Muscle of arm (tissue), 12 donors: ENCODE measurements around the gene PRR4. TPM values are rescaled to one million over a fixed set of nuclear protein-coding genes. Genes with fewer than 3 reads are reported as not detected.

ENCODE experiments used
- DNase-seq: peaks from one replicate; pipeline ENCODE4 v3.0.0-alpha.2; 2013
- polyA plus RNA-seq, 12 donors: library from polyadenylated mRNA; unstranded; fragments of 120-200 nt; gene quantifications; one replicate each; pipeline ENCODE4 v1.2.1, GENCODE V29; 2013; ENCODE audit not compliant: insufficient read length in 12 of 12

Gene PRR4
- polyA plus RNA-seq, 12 donors: 2.3 to 9.4 (median 4.3) TPM; not detected in 2

DNA sequence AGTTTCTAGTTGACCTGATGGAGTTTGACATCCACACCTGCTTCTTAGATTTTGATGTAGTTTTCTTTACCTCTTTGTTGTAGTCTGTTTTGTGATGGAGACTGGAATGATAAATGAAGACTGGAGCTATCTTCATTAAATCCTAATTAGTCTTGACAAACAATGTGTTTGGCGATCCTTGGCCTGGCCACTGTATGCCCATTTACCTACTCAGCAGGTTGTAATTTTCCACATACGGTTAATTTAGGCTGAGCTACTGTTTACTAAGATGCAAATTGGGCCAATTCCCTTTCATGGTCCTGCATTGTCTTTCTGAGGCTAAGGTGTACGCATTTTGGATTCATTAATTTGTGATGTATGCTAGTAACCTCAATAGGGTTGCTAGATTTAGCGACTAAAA, 46.7 kb downstream of the PRR4 start, which contains the start of gene TAS2R7:
Gene TAS2R7, minus strand, starts transcription at position 41 of the 400 bp plus-strand sequence. CDS start 57 bp downstream, outside the sequence.
- no peak for DNase-seq

DNA sequence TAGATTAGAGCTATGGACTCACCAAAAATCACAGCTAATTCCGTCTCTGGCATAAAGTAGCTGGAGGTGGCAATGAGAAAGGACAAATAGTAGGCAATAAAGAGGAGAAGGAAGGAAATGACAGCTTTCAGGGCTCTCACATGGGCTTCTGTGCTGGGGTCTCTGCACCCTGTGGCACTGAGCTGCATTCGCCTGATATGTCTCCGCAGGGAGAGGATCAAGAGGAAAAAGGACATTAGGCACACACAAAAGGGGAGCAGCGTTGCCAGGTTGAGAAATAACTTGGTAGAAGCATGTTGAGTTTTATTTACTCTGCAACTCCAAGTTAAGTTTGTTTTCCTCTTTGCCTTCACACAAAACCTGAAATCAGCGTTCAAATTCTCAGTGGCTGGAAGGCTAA, 47.5 kb downstream of the PRR4 start:
- DNase-seq: no peak

Other genes starting within 250 kb of the PRR4 start
- gene MAGOHB, start 235.9 kb downstream of the PRR4 start, polyA plus RNA-seq: 10 to 100 TPM in 10 of 12 donors, not detected in 2; 19.7 to 37.6 (median 31.7) TPM
- gene STYK1, start 175.4 kb downstream of the PRR4 start, polyA plus RNA-seq: under 1 TPM in 5 of 12 donors, not detected in 7; 0.08 to 0.65 (median 0.23) TPM
- 1,000 to 10,000 TPM in 3 of 12 donors, 100 to 1,000 TPM in 9; 554 to 1,254 (median 766) TPM for gene YBX3, start 126.2 kb downstream of the PRR4 start, polyA plus RNA-seq
- gene TAS2R7, start 46.8 kb downstream of the PRR4 start, polyA plus RNA-seq: not detected
- gene TAS2R8, start 42.2 kb downstream of the PRR4 start, polyA plus RNA-seq: not detected
- not detected for gene TAS2R9, start 39.3 kb downstream of the PRR4 start, polyA plus RNA-seq
- gene TAS2R10, start 23.1 kb downstream of the PRR4 start, polyA plus RNA-seq: 1 to 10 TPM in 6 of 12 donors, under 1 TPM in 4, not detected in 2; 0.26 to 2.0 (median 1.1) TPM
- gene PRH1, start 34.8 kb upstream of the PRR4 start, polyA plus RNA-seq: 10 to 100 TPM in 3 of 12 donors, 1 to 10 TPM in 7, not detected in 2; 4.9 to 16.0 (median 8.6) TPM
- under 1 TPM in 3 of 12 donors, not detected in 9; 0.11 to 0.22 (median 0.21) TPM for gene TAS2R13, start 60.1 kb upstream of the PRR4 start, polyA plus RNA-seq
- gene PRH2, start 79.8 kb upstream of the PRR4 start, polyA plus RNA-seq: under 1 TPM in 3 of 12 donors, not detected in 9; 0.26 to 0.45 (median 0.37) TPM
- 1 to 10 TPM in 10 of 12 donors, not detected in 2; 1.8 to 6.2 (median 3.3) TPM for gene TAS2R14, start 89.8 kb upstream of the PRR4 start, polyA plus RNA-seq
- under 1 TPM in 1 of 12 donors, not detected in 11; 0.19 TPM for gene TAS2R50, start 137.4 kb upstream of the PRR4 start, polyA plus RNA-seq
- 1 to 10 TPM in 6 of 12 donors, under 1 TPM in 4, not detected in 2; 0.54 to 3.7 (median 1.6) TPM for gene TAS2R20, start 148.8 kb upstream of the PRR4 start, polyA plus RNA-seq
- 1 to 10 TPM in 8 of 12 donors, under 1 TPM in 2, not detected in 2; 0.50 to 3.4 (median 1.3) TPM for gene TAS2R19, start 173.1 kb upstream of the PRR4 start, polyA plus RNA-seq
- 1 to 10 TPM in 5 of 12 donors, under 1 TPM in 5, not detected in 2; 0.63 to 2.3 (median 1.0) TPM for gene TAS2R31, start 181.9 kb upstream of the PRR4 start, polyA plus RNA-seq
- under 1 TPM in 2 of 12 donors, not detected in 10; 0.24 to 0.28 TPM for gene TAS2R46, start 212.8 kb upstream of the PRR4 start, polyA plus RNA-seq
- gene TAS2R43, start 242.8 kb upstream of the PRR4 start, polyA plus RNA-seq: under 1 TPM in 7 of 12 donors, not detected in 5; 0.18 to 0.39 (median 0.21) TPM